GM12878 (cell line): ENCODE results near the gene LGALSL. TPM values are rescaled to one million over a fixed set of nuclear protein-coding genes. Genes with fewer than 3 reads are reported as not detected.

ENCODE experiments used
- ATAC-seq: fragments of 200-7000 bp; cut with Tn5 transposase; 3 replicates; pipeline ENCODE4 v1.9.1; 2020; ENCODE audit warnings: mild to moderate bottlenecking, moderate library complexity
- BruUV-seq: library from RNA; stranded (reverse); fragments of 400-500 nt; replicated peaks from 2 replicates; lab custom pipeline; 2021; lab: Mats Ljungman, UMichigan
- CTCF ChIA-PET: fragments of 300-600 bp; sonication (Branson Sonifier 250); formaldehyde crosslinking; extraction: SDS; loops from one replicate; lab custom pipeline; 2021; ENCODE audit warnings: inconsistent platforms; lab: Yijun Ruan, JAX
- POLR2A ChIA-PET: fragments of 350-600 bp; formaldehyde crosslinking; extraction: SDS; loops from one replicate; lab custom pipeline; 2021; ENCODE audit warnings: inconsistent platforms; lab: Charles Lee
- RAD21 ChIA-PET: fragments of 300-600 bp; sonication (Branson Sonifier 250); formaldehyde crosslinking; loops from one replicate; lab custom pipeline; 2023; ENCODE audit warnings: antibody characterized with exemption; ENCODE audit not compliant: unreplicated experiment; lab: Charles Lee
- SMC1A ChIA-PET: fragments of 300-600 bp; sonication (Branson Sonifier 250); formaldehyde crosslinking; loops from one replicate; lab custom pipeline; 2023; ENCODE audit not compliant: unreplicated experiment, uncharacterized antibody; lab: Charles Lee
- DNase-seq: peaks from one replicate; pipeline ENCODE4 v3.0.0-alpha.2; 2011; ENCODE audit warnings: low read depth, low spot score
- FAIRE-seq: peaks from 3 replicates; lab custom pipeline; 2011; peaks lifted over from hg19 to GRCh38; lab: Jason Lieb, UNC
- H2AFZ ChIP-seq: 2 replicates; pipeline ENCODE4 v1.6.0; 2011; ENCODE audit warnings: low read depth, low read length, control low read depth; ENCODE audit not compliant: control insufficient read depth
- H3K27ac ChIP-seq: 2 replicates; pipeline ENCODE4 v1.5.1; 2011; ENCODE audit warnings: control low read depth; ENCODE audit not compliant: control insufficient read depth, insufficient read depth
- H3K27me3 ChIP-seq, 2 experiments: replicated peaks in 1 of 2; 2 replicates each; pipeline versions ENCODE4 v1.6.0 to v1.6.1; 2011; ENCODE audit warnings: low read length in 1 of 2; ENCODE audit not compliant: control insufficient read depth in 2 of 2, insufficient read depth in 2 of 2
- H3K36me3 ChIP-seq, 2 experiments: 2 replicates each; pipeline ENCODE4 v1.5.1; 2011; ENCODE audit warnings: low read length in 1 of 2; ENCODE audit not compliant: control insufficient read depth in 2 of 2, insufficient read depth in 2 of 2
- H3K4me1 ChIP-seq: 2 replicates; pipeline ENCODE4 v1.6.1; 2011; ENCODE audit warnings: mild to moderate bottlenecking, low read length, moderate library complexity, mixed read lengths; ENCODE audit not compliant: control insufficient read depth, insufficient read depth
- H3K4me2 ChIP-seq: 2 replicates; pipeline ENCODE4 v1.6.0; 2011; ENCODE audit warnings: control low read depth; ENCODE audit not compliant: control insufficient read depth, insufficient read depth
- H3K4me3 ChIP-seq: fragments of 200-600 bp; sonication (generic); 2 replicates; pipeline ENCODE4 v1.5.1; 2016
- H3K79me2 ChIP-seq: 2 replicates; pipeline ENCODE4 v1.6.0; 2011; ENCODE audit warnings: low read length; ENCODE audit not compliant: control insufficient read depth, insufficient read depth
- H3K9ac ChIP-seq: 2 replicates; pipeline ENCODE4 v1.8.0; 2011; ENCODE audit warnings: low read length, control low read depth, mixed read lengths; ENCODE audit not compliant: control insufficient read depth, insufficient read depth
- H3K9me3 ChIP-seq: replicated peaks from 3 replicates; pipeline ENCODE4 v1.5.1; 2011; ENCODE audit warnings: mild to moderate bottlenecking, low read length; ENCODE audit not compliant: control insufficient read depth, insufficient read depth
- H4K20me1 ChIP-seq: 2 replicates; pipeline ENCODE4 v1.6.0; 2011; ENCODE audit not compliant: control insufficient read depth, insufficient read depth
- BCL3 ChIP-seq: IDR thresholded peaks from 2 replicates; pipeline ENCODE4 v1.6.1; 2011; ENCODE audit warnings: borderline replicate concordance, low read depth, mild to moderate bottlenecking, moderate library complexity, low read length; ENCODE audit not compliant: insufficient read depth, poor library complexity, severe bottlenecking
- CBX5 ChIP-seq: sonication (generic); IDR thresholded peaks from 2 replicates; pipeline ENCODE4 v1.6.1; 2016; ENCODE audit warnings: low read depth, moderate library complexity, mild to moderate bottlenecking, inconsistent platforms
- E2F4 ChIP-seq: IDR thresholded peaks from 2 replicates; pipeline ENCODE4 v1.6.1; 2012; ENCODE audit warnings: low read depth, low read length, improper control_type of control experiment
- ESRRA ChIP-seq: IDR thresholded peaks from 2 replicates; pipeline ENCODE4 v1.6.1; 2012; ENCODE audit warnings: mild to moderate bottlenecking, low read length, improper control_type of control experiment
- FOXK2 ChIP-seq: fragments of 450-650 bp; IDR thresholded peaks from 2 replicates; pipeline ENCODE4 v1.6.1; 2017; ENCODE audit warnings: mild to moderate bottlenecking, moderate library complexity
- KDM1A ChIP-seq: fragments of 200-600 bp; sonication (generic); IDR thresholded peaks from 2 replicates; pipeline ENCODE4 v1.6.1; 2016; ENCODE audit warnings: borderline replicate concordance
- MEF2A ChIP-seq: IDR thresholded peaks from 2 replicates; pipeline ENCODE4 v1.6.1; 2011; ENCODE audit warnings: low read depth, mild to moderate bottlenecking, low read length, moderate library complexity; ENCODE audit not compliant: insufficient read depth
- MYB ChIP-seq: fragments of 150-350 bp; IDR thresholded peaks from 2 replicates; pipeline ENCODE4 v1.6.1; 2014; ENCODE audit warnings: mild to moderate bottlenecking, low read depth, low read length, borderline replicate concordance
- NFYB ChIP-seq: IDR thresholded peaks from 2 replicates; pipeline ENCODE4 v1.6.1; 2011; ENCODE audit warnings: low read depth, mild to moderate bottlenecking, low read length, improper control_type of control experiment, moderate library complexity; ENCODE audit not compliant: insufficient read depth
- NRF1 ChIP-seq: conservative IDR thresholded peaks from 2 replicates; pipeline ENCODE4 v1.6.1; 2011; ENCODE audit warnings: mild to moderate bottlenecking, low read depth, low read length, improper control_type of control experiment
- PAX8 ChIP-seq: fragments of 450-650 bp; IDR thresholded peaks from 2 replicates; pipeline ENCODE4 v1.6.1; 2017; ENCODE audit warnings: mild to moderate bottlenecking, moderate library complexity
- RFX5 ChIP-seq: IDR thresholded peaks from 2 replicates; pipeline ENCODE4 v1.6.1; 2011; ENCODE audit warnings: low read depth, low read length, improper control_type of control experiment
- WGBS: methylation state at CpG from one replicate; pipeline ENCODE4 v1.1.6; 2016; ENCODE audit warnings: low lambda C conversion rate; ENCODE audit not compliant: insufficient replicate concordance, insufficient coverage; ENCODE audit errors: missing lambda C conversion rate; 5-methylcytosine and 5-hydroxymethylcytosine counted together
- in situ Hi-C: fragments of 300-500 bp; cut with MboI; formaldehyde crosslinking; loops from 9 replicates; pipeline ENCODE4 v1.14.3; 2018; ENCODE audit warnings: mixed read lengths
- intact Hi-C: fragments of 100-400 bp; cut with micrococcal nuclease; formaldehyde crosslinking; loops from one replicate; pipeline ENCODE4 v1.14.2; 2022; ENCODE audit not compliant: unreplicated experiment
- polyA plus RNA-seq, 11 experiments: library from polyadenylated mRNA; depleted of rRNA in 4 of 11; unstranded in 6 of 11; stranded (reverse) in 5 of 11; fragments of >200 nt; fragmentation: Nextera tagmentation in 4 of 11; fragmentation: Illumina TruSeq in 1 of 11; extraction: Ambion mirVana in 4 of 11; extraction: Trizol in 1 of 11; gene quantifications; 1 replicate in 1 of 11; 2 replicates in 10 of 11; pipeline versions ENCODE4 v1.2.1 to v1.2.3, GENCODE V29; 2011 to 2016; ENCODE audit warnings: inconsistent platforms in 2 of 11, missing spikeins in 2 of 11, low read depth in 1 of 11
- total RNA-seq, 4 experiments: library from RNA; depleted of rRNA in 3 of 4; stranded (reverse); fragments of >200 nt in 3 of 4; fragmentation: Illumina TruSeq in 1 of 4; extraction: Trizol in 1 of 4; gene quantifications; 2 replicates each; pipeline versions ENCODE4 v1.2.1 to v1.2.3, GENCODE V29; 2013 to 2021

LGALSL gene
- total and polyA plus RNA-seq, 10 of the 15 experiments (the other 5 are each of a cell fraction or from before 2014, with no cell fraction given), result 3.3 to 9.1 (median 4.9) TPM

GRCh38 chr2:64423303-64423702 is 30.7 kb upstream of the LGALSL start:
- POLR2A ChIA-PET, result no interaction called here

DNA sequence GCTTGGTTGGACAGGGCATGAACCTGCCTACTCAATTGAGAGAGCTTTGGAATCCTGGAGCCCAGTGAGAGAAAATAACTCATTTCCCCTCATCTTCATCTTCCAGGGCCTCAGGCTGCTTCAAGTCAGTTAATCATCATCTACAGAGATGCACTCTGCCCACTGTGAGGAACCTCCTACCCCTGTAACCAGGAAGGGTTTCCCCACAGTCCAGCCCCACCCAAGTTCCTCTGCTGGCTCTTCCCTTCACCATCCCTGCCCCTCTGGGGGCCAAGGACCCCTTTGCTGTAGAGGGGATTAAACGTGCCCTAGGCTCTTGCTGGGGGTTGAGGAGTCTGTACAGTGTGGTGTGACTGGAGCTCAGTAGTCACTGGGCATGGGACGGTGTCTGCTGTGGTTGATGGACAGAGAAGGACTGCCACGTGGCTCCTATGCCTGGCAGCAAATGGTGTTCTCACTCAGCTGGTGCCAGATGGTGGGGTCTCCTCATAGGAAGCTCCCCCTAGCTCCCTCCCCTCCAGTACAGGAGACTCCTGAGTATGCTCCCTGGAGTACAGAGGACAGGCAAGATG is 29.5 kb upstream of the LGALSL start:
- ChIA-PET CTCF (interaction anchor here (1.2 to 1.5 kb wide), 2 partner anchors 9 to 63 kb away, joined by 3 to 4 read pairs; no protein-coding TSS in a partner anchor), POLR2A (interaction anchor here (0.6 kb wide), 1 partner anchor 388 kb away, joined by 4 read pairs; no protein-coding TSS in a partner anchor), RAD21 (no interaction called here), SMC1A (interaction anchor here (1.1 kb wide), 1 partner anchor 63 kb away, joined by 3 read pairs; no protein-coding TSS in a partner anchor)
- Histone ChIP-seq H2AFZ (no peak overlapping the region), H3K4me2 (no peak overlapping the region), H4K20me1 (no peaks in the 10 kb centered on the region), H3K4me3 (no peak overlapping the region), H3K9ac (no peak overlapping the region), H3K27me3 (no peaks in the 10 kb centered on the region), H3K36me3 (no peaks in the 10 kb centered on the region), H3K9me3 (no peaks in the 10 kb centered on the region), H3K4me1 (no peaks in the 10 kb centered on the region), H3K79me2 (no peaks in the 10 kb centered on the region), H3K27ac (no peak overlapping the region)
- intact Hi-C loops, result no loop called here
- no peak for ATAC-seq
- no peak for FAIRE-seq
- no TSS peak for BruUV-seq
- WGBS, result 33% methylated on average over 3 of the region's 3 CpGs
- no peak for DNase-seq
- in situ Hi-C loops, result no loop called here
- TF ChIP-seq NRF1 (no peak), BCL3 (no peak), NFYB (no peak), CBX5 (no peak), RFX5 (no peak), MYB (no peak), FOXK2 (no peak), KDM1A (no peak), ESRRA (no peak), MEF2A (no peak), PAX8 (no peak)

More at GRCh38 chr2:64423303-64423702, 30.7 kb upstream of the LGALSL start:
- intact Hi-C loops, result no loop called here
- H3K27me3 ChIP-seq, result no peaks in the 10 kb centered on the region
- ChIA-PET CTCF (no interaction called here), RAD21 (no interaction called here), SMC1A (interaction anchor here (1.3 kb wide), 1 partner anchor 8 kb away, joined by 4 read pairs; no protein-coding TSS in a partner anchor)
- H4K20me1 ChIP-seq, result no peaks in the 10 kb centered on the region
- H3K4me3 ChIP-seq, result no peak overlapping the region
- ATAC-seq, result no peak
- BruUV-seq, result no TSS peak
- no peak for DNase-seq
- H3K9ac ChIP-seq, result no peak overlapping the region
- H2AFZ ChIP-seq, result no peak overlapping the region
- TF ChIP-seq E2F4, result no peak
- in situ Hi-C loops, result no loop called here
- H3K27ac ChIP-seq, result no peak overlapping the region
- FAIRE-seq, result no peak
- no peaks in the 10 kb centered on the region for H3K36me3 ChIP-seq
- no peaks in the 10 kb centered on the region for H3K79me2 ChIP-seq
- no peak overlapping the region for H3K4me2 ChIP-seq
- no peaks in the 10 kb centered on the region for H3K9me3 ChIP-seq
- no peaks in the 10 kb centered on the region for H3K4me1 ChIP-seq
